ENCODE results near the gene KLK2. TPM values are rescaled to one million over a fixed set of nuclear protein-coding genes. Genes with fewer than 3 reads are reported as not detected.
A peak's percentile ranks its signal among the peaks of the same experiment; 100 is the strongest.
"Not testable (repeated sequence)": the region's sequence is repeated elsewhere in the genome, so short reads cannot be mapped to it uniquely, and the experiment has no call there.

The KLK2 gene
- polyA plus RNA-seq, 3 donors = not detected

- Mint-ChIP-seq H3K27ac (peak overlapping the region in 1 of 7 donors; percentile 31), H3K36me3 (no peaks in the 10 kb centered on the region), H3K4me1 (no peaks in the 10 kb centered on the region), H3K9me3 (peaks cover 0 to 12% (median 9%) of the 10 kb centered on the region in 7 donors), H3K27me3 (ENCODE audit: low read depth in 3 of 3) (peaks cover 5 to 9% (median 9%) of the 10 kb centered on the region in 3 donors), H3K4me3 (no peak overlapping the region)
- no peak for DNase-seq
- Histone ChIP-seq H3K36me3 (replicated peaks in 1 of 2; ENCODE audit: control insufficient read depth in 1 of 2, insufficient read depth in 2 of 2, low read length in 2 of 2) (no peaks in the 10 kb centered on the region), H3K4me2 (replicated peaks; ENCODE audit: extremely low read depth, low read length, poor library complexity, severe bottlenecking) (no peak overlapping the region), H3K4me1 (ENCODE audit: control insufficient read depth in 1 of 2, insufficient read depth in 2 of 2, low read length in 2 of 2) (no peaks in the 10 kb centered on the region), H3K4me3 (replicated peaks in 1 of 3; ENCODE audit: low read depth in 2 of 3, low read length in 3 of 3) (no peak overlapping the region), H3K9me3 (replicated peaks in 1 of 2; ENCODE audit: control insufficient read depth in 1 of 2, insufficient read depth in 1 of 2, low read length in 2 of 2) (peaks cover 0 to 18% of the 10 kb centered on the region in 2 donors), H3K27me3 (ENCODE audit: control insufficient read depth in 2 of 2, insufficient read depth in 2 of 2, low read length in 2 of 2) (peaks cover 0 to 2% of the 10 kb centered on the region in 2 donors), H2AFZ (ENCODE audit: insufficient read depth, low read depth, low read length, poor library complexity, severe bottlenecking) (no peak overlapping the region), H3K27ac (ENCODE audit: low read depth in 1 of 2, low read length in 2 of 2) (no peak overlapping the region), H4K20me1 (ENCODE audit: insufficient read depth, low read length) (no peaks in the 10 kb centered on the region), H3K79me2 (ENCODE audit: insufficient read depth, low read length) (no peaks in the 10 kb centered on the region), H3K9ac (ENCODE audit: insufficient read depth, low read length, poor library complexity, severe bottlenecking) (no peak overlapping the region)
- no peak for TF ChIP-seq CTCF (IDR thresholded peaks at IDR 0.05)
- intact Hi-C loops (cut with micrococcal nuclease) = no loop called here
- WGBS (ENCODE audit: insufficient coverage) = 74% methylated on average over 9 of the region's 10 CpGs
Measured at GRCh38 chr19:50894478-50895356, 21.5 kb downstream of the KLK2 start.

GRCh38 chr19:50896089-50896590, 22.9 kb downstream of the KLK2 start:
- peaks cover 0 to 15% (median 12%) of the 10 kb centered on the region in 7 donors for H3K9me3 Mint-ChIP-seq
- H2AFZ ChIP-seq (ENCODE audit: insufficient read depth, low read depth, low read length, poor library complexity, severe bottlenecking); H3K79me2 ChIP-seq (ENCODE audit: insufficient read depth, low read length); H3K36me3 Mint-ChIP-seq; H3K4me2 ChIP-seq (replicated peaks; ENCODE audit: extremely low read depth, low read length, poor library complexity, severe bottlenecking); H3K27me3 ChIP-seq (ENCODE audit: control insufficient read depth in 2 of 2, insufficient read depth in 2 of 2, low read length in 2 of 2); H3K27me3 Mint-ChIP-seq (ENCODE audit: low read depth in 3 of 3); H3K9ac ChIP-seq (ENCODE audit: insufficient read depth, low read length, poor library complexity, severe bottlenecking); H3K4me3 ChIP-seq (replicated peaks in 1 of 3; ENCODE audit: low read depth in 2 of 3, low read length in 3 of 3); H3K27ac ChIP-seq (ENCODE audit: low read depth in 1 of 2, low read length in 2 of 2); H3K27ac Mint-ChIP-seq; H3K4me3 Mint-ChIP-seq; H3K4me1 Mint-ChIP-seq; H3K36me3 ChIP-seq (replicated peaks in 1 of 2; ENCODE audit: control insufficient read depth in 1 of 2, insufficient read depth in 2 of 2, low read length in 2 of 2); H4K20me1 ChIP-seq (ENCODE audit: insufficient read depth, low read length); intact Hi-C loops (cut with micrococcal nuclease); H3K4me1 ChIP-seq (ENCODE audit: control insufficient read depth in 1 of 2, insufficient read depth in 2 of 2, low read length in 2 of 2); DNase-seq: not testable (repeated sequence)
- 85% methylated on average over 7 of the region's 9 CpGs for WGBS (ENCODE audit: insufficient coverage)
- peaks cover 0 to 20% of the 10 kb centered on the region in 2 donors for H3K9me3 ChIP-seq (replicated peaks in 1 of 2; ENCODE audit: control insufficient read depth in 1 of 2, insufficient read depth in 1 of 2, low read length in 2 of 2)

Data from CD14-positive monocyte (primary cell).